SH-SY5Y (cell line): Measurements from ENCODE around the gene FBXW4.

Experiments
- GATA2 ChIP-seq: IDR thresholded peaks from 2 replicates; pipeline ENCODE4 v1.6.1; 2011; ENCODE audit warnings: mild to moderate bottlenecking, low read depth, low read length
- GATA3 ChIP-seq: IDR thresholded peaks from 2 replicates; pipeline ENCODE4 v1.6.1; 2011; ENCODE audit warnings: low read depth, mild to moderate bottlenecking, low read length, moderate library complexity

GRCh38 chr10:101587725-101588653, 107.0 kb downstream of the FBXW4 start, which contains the start of the genes DPCD and POLL:
- no peak for TF ChIP-seq GATA2
- TF ChIP-seq GATA3 = no peak
